Measurements from ENCODE around the gene DNAH12.

Gene DNAH12

DNA sequence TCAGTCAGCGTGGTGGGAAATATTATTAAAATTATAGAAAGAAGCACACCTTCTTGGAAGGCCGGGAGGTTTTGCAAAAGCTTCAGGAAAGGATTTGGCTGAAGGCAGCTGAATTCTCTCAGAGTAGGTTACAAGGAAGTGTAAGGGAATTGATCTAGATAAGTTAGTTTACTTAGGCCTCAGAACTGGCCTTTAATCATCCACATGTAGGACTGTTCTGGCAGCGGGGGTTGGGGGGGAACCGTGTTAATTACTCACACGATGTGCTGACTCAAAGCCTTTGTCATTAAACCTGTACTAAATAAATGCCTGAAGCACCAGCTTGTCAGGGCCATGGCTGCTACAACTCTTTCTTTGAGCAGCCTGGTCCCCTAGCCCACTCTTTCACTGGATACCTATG is 264.5 kb downstream of the DNAH12 start:
- Mint-ChIP-seq H3K4me3 (no peak overlapping the region), H3K27me3 (no peaks in the 10 kb centered on the region), H3K27ac (no peak overlapping the region), H3K4me1 (ENCODE audit: low read depth) (no peaks in the 10 kb centered on the region), H3K9me3 (ENCODE audit: low read depth) (no peaks in the 10 kb centered on the region), H3K36me3 (no peaks in the 10 kb centered on the region)

DNA sequence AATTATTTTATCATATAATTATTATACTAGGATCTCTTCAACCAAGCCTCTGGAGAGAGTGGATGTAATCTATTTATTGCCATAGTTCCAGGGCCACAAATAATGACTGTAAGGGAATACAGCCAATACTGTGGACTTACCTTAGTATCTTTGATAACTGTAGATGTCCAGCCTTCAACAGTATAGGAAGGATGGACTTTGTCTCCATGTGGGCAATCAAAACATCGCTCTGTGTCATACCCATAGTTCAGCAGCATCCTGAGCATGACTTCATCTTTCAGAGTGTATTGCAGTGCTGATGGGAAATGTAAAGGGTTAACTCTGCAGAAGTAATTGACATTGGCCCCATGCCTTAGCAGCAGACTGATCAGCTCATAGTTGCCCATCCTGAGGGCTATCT is 265.9 kb downstream of the DNAH12 start:
- H3K4me3 Mint-ChIP-seq = no peak overlapping the region
- H3K36me3 Mint-ChIP-seq = no peaks in the 10 kb centered on the region
- H3K9me3 Mint-ChIP-seq (ENCODE audit: low read depth) = no peaks in the 10 kb centered on the region
- no peaks in the 10 kb centered on the region for H3K4me1 Mint-ChIP-seq (ENCODE audit: low read depth)
- no peaks in the 10 kb centered on the region for H3K27me3 Mint-ChIP-seq
- H3K27ac Mint-ChIP-seq = no peak overlapping the region

DNA sequence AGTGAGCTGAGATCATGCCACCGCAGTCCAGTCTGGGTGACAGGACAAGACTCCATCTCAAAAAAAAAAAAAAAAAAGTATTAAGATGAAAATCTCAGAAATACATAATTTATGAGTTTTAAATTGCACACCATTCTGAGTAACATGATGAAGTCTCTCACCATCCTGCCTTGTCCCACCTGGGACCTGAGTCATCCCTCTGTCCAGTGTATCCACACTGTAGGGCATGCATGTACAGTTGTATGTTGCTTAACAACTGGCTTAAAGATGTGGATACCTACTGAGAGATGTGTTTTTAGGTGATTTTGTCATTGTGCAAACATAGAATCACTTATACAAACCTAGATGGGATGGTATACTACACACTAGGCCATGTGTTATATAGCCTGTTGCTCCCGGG is 268.8 kb downstream of the DNAH12 start:
- no peaks in the 10 kb centered on the region for H3K27me3 Mint-ChIP-seq
- H3K4me3 Mint-ChIP-seq = no peak overlapping the region
- no peaks in the 10 kb centered on the region for H3K9me3 Mint-ChIP-seq (ENCODE audit: low read depth)
- H3K36me3 Mint-ChIP-seq = peaks cover 10% of the 10 kb centered on the region
- H3K4me1 Mint-ChIP-seq (ENCODE audit: low read depth) = no peaks in the 10 kb centered on the region
- no peak overlapping the region for H3K27ac Mint-ChIP-seq

DNA sequence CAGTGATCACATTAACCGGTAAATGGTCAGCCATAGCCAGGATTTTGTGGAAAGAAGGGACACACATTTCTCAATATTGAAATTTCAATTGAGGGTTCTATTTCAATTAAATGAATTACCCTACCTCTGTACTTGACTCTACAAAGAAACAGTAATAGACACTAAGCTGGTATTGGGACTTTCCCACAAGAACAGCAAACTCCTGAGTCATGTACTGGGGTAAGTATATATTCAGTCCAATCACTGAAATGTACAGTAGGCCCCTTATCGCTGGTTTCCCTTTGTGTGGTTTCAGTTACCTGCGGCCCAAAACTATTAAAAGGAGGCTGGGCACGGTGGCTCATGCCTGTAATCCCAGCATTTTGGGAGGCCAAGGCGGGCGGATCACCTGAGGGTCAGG is 269.3 kb downstream of the DNAH12 start:
- no peaks in the 10 kb centered on the region for H3K9me3 Mint-ChIP-seq (ENCODE audit: low read depth)
- H3K27me3 Mint-ChIP-seq = no peaks in the 10 kb centered on the region
- H3K36me3 Mint-ChIP-seq = peaks cover 10% of the 10 kb centered on the region
- no peaks in the 10 kb centered on the region for H3K4me1 Mint-ChIP-seq (ENCODE audit: low read depth)
- H3K4me3 Mint-ChIP-seq = no peak overlapping the region
- no peak overlapping the region for H3K27ac Mint-ChIP-seq

DNA sequence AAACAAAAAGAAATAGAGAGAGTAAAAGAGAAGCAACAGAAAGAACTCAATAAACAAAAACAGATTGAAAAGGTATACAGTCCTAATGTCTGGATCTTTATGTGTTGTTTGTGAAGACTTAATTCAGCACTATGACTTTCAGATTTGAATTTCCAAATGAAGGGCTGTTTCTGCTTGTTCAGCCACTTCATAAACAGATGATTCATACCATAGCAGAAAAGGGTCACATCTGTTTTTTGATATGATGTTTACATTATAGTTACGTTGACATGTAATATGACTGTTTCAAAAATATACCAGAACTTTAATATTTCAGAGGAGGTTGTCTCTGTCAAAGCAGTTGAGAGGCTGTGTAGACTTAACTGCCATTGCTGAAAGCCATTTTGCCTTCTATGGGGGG is 275.7 kb downstream of the DNAH12 start:
- Mint-ChIP-seq H3K27me3 (no peaks in the 10 kb centered on the region), H3K36me3 (peaks cover 49% of the 10 kb centered on the region), H3K27ac (no peak overlapping the region), H3K9me3 (ENCODE audit: low read depth) (peaks cover 6% of the 10 kb centered on the region), H3K4me1 (ENCODE audit: low read depth) (no peaks in the 10 kb centered on the region), H3K4me3 (no peak overlapping the region)

DNA sequence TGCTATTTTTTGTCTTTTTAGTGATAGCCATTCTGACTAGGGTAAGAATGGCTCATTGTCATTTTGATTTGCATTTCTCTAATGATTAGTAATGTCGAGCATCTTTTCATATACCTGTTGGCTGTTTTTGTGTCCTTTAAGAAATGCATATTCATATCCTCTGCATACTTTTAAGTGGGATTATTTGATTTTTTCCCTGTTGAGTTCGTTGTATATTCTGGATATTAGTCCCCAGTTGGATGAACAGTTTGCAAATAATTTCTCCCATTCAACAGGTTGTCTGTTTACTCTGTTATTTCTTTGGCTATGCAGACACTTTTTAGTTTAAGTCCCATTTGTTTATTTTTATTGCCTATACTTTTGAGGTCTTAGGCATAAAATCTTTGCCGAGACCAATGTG is 282.2 kb downstream of the DNAH12 start:
- peaks cover 6% of the 10 kb centered on the region for H3K9me3 Mint-ChIP-seq (ENCODE audit: low read depth)
- no peaks in the 10 kb centered on the region for H3K4me1 Mint-ChIP-seq (ENCODE audit: low read depth)
- peaks cover 53% of the 10 kb centered on the region for H3K36me3 Mint-ChIP-seq
- no peaks in the 10 kb centered on the region for H3K27me3 Mint-ChIP-seq
- H3K4me3 Mint-ChIP-seq = no peak overlapping the region
- no peak overlapping the region for H3K27ac Mint-ChIP-seq

DNA sequence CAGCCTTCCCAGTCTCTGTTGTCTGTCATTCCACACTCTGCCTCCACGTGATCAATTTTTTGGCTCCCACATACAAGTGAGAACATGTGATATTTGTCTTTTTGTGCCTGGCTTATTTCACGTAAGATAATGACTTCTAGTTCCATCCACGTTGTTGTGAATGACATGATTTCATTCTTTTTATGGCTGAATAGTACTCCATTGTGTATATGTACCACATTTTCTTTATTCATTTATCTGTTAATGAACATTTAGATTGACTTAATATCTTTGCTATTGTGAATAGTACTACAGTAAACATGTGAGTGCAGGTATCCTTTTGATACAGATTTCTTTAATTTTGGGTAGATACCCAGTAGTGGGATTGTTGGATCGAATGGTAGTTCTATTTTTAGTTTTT is 283.0 kb downstream of the DNAH12 start:
- Mint-ChIP-seq H3K9me3 (ENCODE audit: low read depth) (peaks cover 6% of the 10 kb centered on the region), H3K36me3 (peaks cover 45% of the 10 kb centered on the region), H3K27me3 (no peaks in the 10 kb centered on the region), H3K27ac (no peak overlapping the region), H3K4me1 (ENCODE audit: low read depth) (no peaks in the 10 kb centered on the region), H3K4me3 (no peak overlapping the region)

DNA sequence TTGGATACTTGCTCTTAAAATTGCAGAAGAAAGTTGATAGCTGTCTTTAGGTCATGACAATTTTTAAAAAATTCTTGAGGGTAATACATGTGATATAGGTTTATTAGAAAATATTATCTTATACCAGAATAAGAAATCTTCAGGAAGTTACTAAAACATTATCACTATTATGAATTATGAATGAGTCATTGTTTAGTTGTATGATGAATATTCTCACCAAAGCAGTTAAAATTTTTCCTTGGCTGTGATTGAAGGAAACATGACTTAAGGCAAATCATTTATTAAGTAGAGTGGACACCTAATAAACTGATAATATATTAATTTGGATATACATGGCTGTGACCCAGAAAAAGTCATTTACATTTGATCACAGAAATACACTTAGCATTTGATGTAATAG is 286.5 kb downstream of the DNAH12 start:
- Mint-ChIP-seq H3K36me3 (peaks cover 23% of the 10 kb centered on the region), H3K27me3 (no peaks in the 10 kb centered on the region), H3K4me1 (ENCODE audit: low read depth) (no peaks in the 10 kb centered on the region), H3K27ac (no peak overlapping the region), H3K9me3 (ENCODE audit: low read depth) (no peaks in the 10 kb centered on the region), H3K4me3 (no peak overlapping the region)

DNA sequence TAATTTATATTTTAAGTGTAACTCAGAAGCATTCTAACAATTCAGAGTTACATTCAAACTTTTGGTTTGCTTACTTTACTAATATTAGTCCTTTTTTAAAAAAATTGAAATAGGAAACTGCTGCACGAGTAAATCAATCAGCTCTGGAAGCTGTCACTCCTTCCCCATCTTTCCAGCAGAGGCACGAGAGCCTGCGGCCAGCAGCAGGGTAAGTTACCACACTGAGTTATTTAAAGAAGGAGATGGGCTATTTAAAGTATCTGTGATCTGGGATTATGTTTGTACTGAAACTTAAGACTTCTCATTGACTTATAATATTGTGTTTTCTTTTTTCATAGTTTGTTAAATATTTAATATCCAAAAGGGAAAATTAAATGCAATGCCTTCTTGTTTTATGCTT is 287.3 kb downstream of the DNAH12 start:
- H3K36me3 Mint-ChIP-seq = peaks cover 18% of the 10 kb centered on the region
- no peak overlapping the region for H3K27ac Mint-ChIP-seq
- no peak overlapping the region for H3K4me3 Mint-ChIP-seq
- no peaks in the 10 kb centered on the region for H3K9me3 Mint-ChIP-seq (ENCODE audit: low read depth)
- no peaks in the 10 kb centered on the region for H3K4me1 Mint-ChIP-seq (ENCODE audit: low read depth)
- H3K27me3 Mint-ChIP-seq = no peaks in the 10 kb centered on the region

DNA sequence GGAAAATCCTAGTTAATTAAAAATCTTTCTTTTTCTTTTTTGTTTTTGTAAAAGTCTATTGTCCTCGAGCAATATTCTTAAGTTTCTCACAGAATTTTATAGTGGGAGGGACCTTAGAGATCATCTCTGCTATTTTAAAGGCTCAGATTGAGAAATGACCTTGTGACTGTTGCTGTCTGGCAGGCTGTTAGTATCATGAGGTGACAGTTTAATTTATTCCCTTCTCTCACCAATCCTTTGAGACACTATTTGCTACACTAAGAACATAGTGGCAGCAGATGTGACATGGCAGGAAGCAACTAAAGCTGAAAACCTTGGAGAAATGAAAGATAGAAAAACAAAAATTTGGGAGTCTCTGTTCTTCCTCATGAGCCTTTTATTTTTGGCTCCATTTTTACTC is 291.7 kb downstream of the DNAH12 start:
- H3K27me3 Mint-ChIP-seq = no peaks in the 10 kb centered on the region
- peaks cover 8% of the 10 kb centered on the region for H3K36me3 Mint-ChIP-seq
- no peaks in the 10 kb centered on the region for H3K9me3 Mint-ChIP-seq (ENCODE audit: low read depth)
- no peak overlapping the region for H3K27ac Mint-ChIP-seq
- no peak overlapping the region for H3K4me3 Mint-ChIP-seq
- H3K4me1 Mint-ChIP-seq (ENCODE audit: low read depth) = no peaks in the 10 kb centered on the region

DNA sequence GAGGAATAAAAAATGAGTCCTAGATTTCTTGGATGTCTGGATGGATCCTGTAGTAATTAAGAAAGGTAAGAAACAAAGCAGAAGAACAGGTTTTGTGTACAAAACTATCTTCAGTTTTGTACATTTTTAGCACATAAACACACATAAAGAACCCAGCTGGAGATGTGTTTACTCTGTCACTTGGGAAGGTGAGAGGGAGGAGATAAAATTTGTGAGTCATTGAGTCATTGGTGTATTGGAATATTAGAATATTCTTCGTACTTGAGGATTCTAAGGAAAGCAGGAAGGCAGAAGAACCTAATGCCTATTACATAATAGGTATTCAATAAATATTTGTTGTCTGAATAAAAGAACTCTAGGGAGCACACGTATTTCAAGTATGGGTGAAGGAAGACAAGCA is 299.2 kb downstream of the DNAH12 start:
- Mint-ChIP-seq H3K36me3 (peaks cover 17% of the 10 kb centered on the region), H3K27ac (no peak overlapping the region)

More for the DNA sequence above, 299.2 kb downstream of the DNAH12 start:
- no peaks in the 10 kb centered on the region for H3K27me3 Mint-ChIP-seq
- no peaks in the 10 kb centered on the region for H3K9me3 Mint-ChIP-seq (ENCODE audit: low read depth)
- no peak overlapping the region for H3K4me3 Mint-ChIP-seq
- H3K4me1 Mint-ChIP-seq (ENCODE audit: low read depth) = no peaks in the 10 kb centered on the region

Data from activated naive CD8-positive, alpha-beta T cell (primary cell).